OCI-LY7 (cell line): ENCODE data around the gene SEC14L5.

Experiments
- CTCF ChIP-seq: fragments of 200-600 bp; sonication (generic); conservative IDR thresholded peaks from 2 replicates; pipeline ENCODE4 v1.5.1; 2014; ENCODE audit warnings: mild to moderate bottlenecking, antibody characterized with exemption, low read length, moderate library complexity, mixed read lengths
- EZH2phosphoT487 ChIP-seq: fragments of 200-600 bp; sonication (generic); IDR thresholded peaks from 2 replicates; pipeline ENCODE4 v1.6.1; 2018; ENCODE audit warnings: low read depth, borderline replicate concordance, mild to moderate bottlenecking, mixed run types, antibody characterized with exemption, low read length, moderate library complexity, mixed read lengths

GRCh38 chr16:4926928-4927327 lies 31.2 kb upstream of the SEC14L5 start:
- TF ChIP-seq CTCF, result no peak
- TF ChIP-seq EZH2phosphoT487, result no peak
